ENCODE results near the gene MND1.

MND1 gene

GRCh38 chr4:153347117-153347516, 2.6 kb downstream of the MND1 start:
- no peak for DNase-seq

GRCh38 chr4:153348006-153348405, 3.5 kb downstream of the MND1 start:
- no peak for DNase-seq

GRCh38 chr4:153349206-153349805, 4.8 kb downstream of the MND1 start:
- DNase-seq, result no peak

- DNase-seq, result no peak
Measured at GRCh38 chr4:153362184-153362583, 17.7 kb downstream of the MND1 start.

GRCh38 chr4:153364061-153364460, 19.6 kb downstream of the MND1 start:
- no peak for DNase-seq

- no peak for DNase-seq
Measured at GRCh38 chr4:153365003-153365402, 20.5 kb downstream of the MND1 start.

GRCh38 chr4:153366486-153366885, 22.0 kb downstream of the MND1 start:
- no peak for DNase-seq

GRCh38 chr4:153367092-153367491, 22.6 kb downstream of the MND1 start:
- no peak for DNase-seq

- DNase-seq, result no peak
Measured at GRCh38 chr4:153369021-153369420, 24.5 kb downstream of the MND1 start.

GRCh38 chr4:153371701-153372234, 27.3 kb downstream of the MND1 start:
- no peak for DNase-seq

GRCh38 chr4:153372967-153373562, 28.6 kb downstream of the MND1 start:
- no peak for DNase-seq

- DNase-seq, result no peak
Measured at GRCh38 chr4:153374442-153374841, 30.0 kb downstream of the MND1 start.

GRCh38 chr4:153375303-153375702, 30.8 kb downstream of the MND1 start:
- no peak for DNase-seq

GRCh38 chr4:153383131-153383530, 38.6 kb downstream of the MND1 start:
- no peak for DNase-seq

GRCh38 chr4:153384160-153384559, 39.7 kb downstream of the MND1 start:
- no peak for DNase-seq

- no peak for DNase-seq
Measured at GRCh38 chr4:153385784-153386183, 41.3 kb downstream of the MND1 start.

GRCh38 chr4:153387981-153388380, 43.5 kb downstream of the MND1 start:
- DNase-seq, result no peak

- no peak for DNase-seq
Measured at GRCh38 chr4:153393397-153393796, 48.9 kb downstream of the MND1 start.

- no peak for DNase-seq
Measured at GRCh38 chr4:153394945-153395344, 50.5 kb downstream of the MND1 start.

GRCh38 chr4:153398713-153399112, 54.2 kb downstream of the MND1 start:
- no peak for DNase-seq

GRCh38 chr4:153399358-153399757, 54.9 kb downstream of the MND1 start:
- DNase-seq, result no peak

- no peak for DNase-seq
Measured at GRCh38 chr4:153401501-153401900, 57.0 kb downstream of the MND1 start.

- DNase-seq, result no peak
Measured at GRCh38 chr4:153402366-153402765, 57.9 kb downstream of the MND1 start.

GRCh38 chr4:153403726-153404125, 59.2 kb downstream of the MND1 start:
- DNase-seq, result no peak

GRCh38 chr4:153407906-153408305, 63.4 kb downstream of the MND1 start:
- no peak for DNase-seq
